ENCODE results near the gene HOXA1. TPM values are rescaled to one million over a fixed set of nuclear protein-coding genes. Genes with fewer than 3 reads are reported as not detected.

Gene HOXA1
- total RNA-seq, 2 experiments from 2014 or later = 0.14 to 0.22 TPM

- Histone ChIP-seq H3K27ac (ENCODE audit: low read depth in 1 of 2, low read length in 2 of 2) (no peak overlapping the region), H3K36me3 (ENCODE audit: insufficient read depth, low read length) (no peaks in the 10 kb centered on the region), H3K9me3 (ENCODE audit: control insufficient read depth in 1 of 2, insufficient read depth in 1 of 2, low read length in 2 of 2) (no peaks in the 10 kb centered on the region), H3K4me1 (ENCODE audit: insufficient read depth, low read length) (no peaks in the 10 kb centered on the region), H3K4me3 (ENCODE audit: low read length) (no peak overlapping the region), H3K27me3 (ENCODE audit: control insufficient read depth in 1 of 2, insufficient read depth in 2 of 2, low read length in 2 of 2) (peaks cover 5 to 6% of the 10 kb centered on the region in 2 experiments)
- intact Hi-C loops (cut with DNase I, micrococcal nuclease) = no loop called here
- H3K27ac Mint-ChIP-seq = no peak overlapping the region
- DNase-seq (no peak), ATAC-seq (ENCODE audit: poor library complexity) (no peak)
- H3K36me3 Mint-ChIP-seq (ENCODE audit: low read depth) = no peaks in the 10 kb centered on the region
- no peak for TF ChIP-seq CTCF (IDR thresholded peaks at IDR 0.05)
- CTCF ChIA-PET = no interaction called here
- POLR2A ChIA-PET = no interaction called here
- no peaks in the 10 kb centered on the region for H3K4me1 Mint-ChIP-seq (ENCODE audit: low read depth)
- H3K9me3 Mint-ChIP-seq = no peaks in the 10 kb centered on the region
- peaks cover 28% of the 10 kb centered on the region for H3K27me3 Mint-ChIP-seq
- H3K4me3 Mint-ChIP-seq = no peak overlapping the region
Observed at GRCh38 chr7:27080844-27081436, 14.9 kb downstream of the HOXA1 start.

GRCh38 chr7:27079234-27079975, 16.4 kb downstream of the HOXA1 start:
- peaks cover 29% of the 10 kb centered on the region for H3K27me3 Mint-ChIP-seq
- ChIA-PET CTCF (no interaction called here), POLR2A (no interaction called here)
- no peak overlapping the region for H3K27ac ChIP-seq (ENCODE audit: low read depth in 1 of 2, low read length in 2 of 2)
- H3K4me3 ChIP-seq (ENCODE audit: low read length) = no peak overlapping the region
- H3K27ac Mint-ChIP-seq = no peak overlapping the region
- H3K9me3 ChIP-seq (ENCODE audit: control insufficient read depth in 1 of 2, insufficient read depth in 1 of 2, low read length in 2 of 2) = no peaks in the 10 kb centered on the region
- intact Hi-C loops (cut with DNase I, micrococcal nuclease) = no loop called here
- no peak overlapping the region for H3K4me3 Mint-ChIP-seq
- no peaks in the 10 kb centered on the region for H3K4me1 ChIP-seq (ENCODE audit: insufficient read depth, low read length)
- no peak for DNase-seq
- no peaks in the 10 kb centered on the region for H3K9me3 Mint-ChIP-seq
- no peak for ATAC-seq (ENCODE audit: poor library complexity)
- peaks cover 4 to 6% of the 10 kb centered on the region in 2 experiments for H3K27me3 ChIP-seq (ENCODE audit: control insufficient read depth in 1 of 2, insufficient read depth in 2 of 2, low read length in 2 of 2)
- no peaks in the 10 kb centered on the region for H3K36me3 ChIP-seq (ENCODE audit: insufficient read depth, low read length)
- H3K4me1 Mint-ChIP-seq (ENCODE audit: low read depth) = no peaks in the 10 kb centered on the region
- H3K36me3 Mint-ChIP-seq (ENCODE audit: low read depth) = no peaks in the 10 kb centered on the region
- no peak for TF ChIP-seq CTCF (IDR thresholded peaks at IDR 0.05)

- Mint-ChIP-seq H3K27me3 (peaks cover 30% of the 10 kb centered on the region), H3K4me1 (ENCODE audit: low read depth) (no peaks in the 10 kb centered on the region), H3K27ac (no peak overlapping the region), H3K9me3 (no peaks in the 10 kb centered on the region), H3K36me3 (ENCODE audit: low read depth) (no peaks in the 10 kb centered on the region), H3K4me3 (no peak overlapping the region)
- Histone ChIP-seq H3K9me3 (ENCODE audit: control insufficient read depth in 1 of 2, insufficient read depth in 1 of 2, low read length in 2 of 2) (no peaks in the 10 kb centered on the region), H3K4me1 (ENCODE audit: insufficient read depth, low read length) (no peaks in the 10 kb centered on the region), H3K4me3 (ENCODE audit: low read length) (no peak overlapping the region), H3K36me3 (ENCODE audit: insufficient read depth, low read length) (no peaks in the 10 kb centered on the region), H3K27ac (ENCODE audit: low read depth in 1 of 2, low read length in 2 of 2) (no peak overlapping the region), H3K27me3 (ENCODE audit: control insufficient read depth in 1 of 2, insufficient read depth in 2 of 2, low read length in 2 of 2) (peaks cover 2 to 6% of the 10 kb centered on the region in 2 experiments)
- intact Hi-C loops (cut with DNase I, micrococcal nuclease) = no loop called here
- POLR2A ChIA-PET = no interaction called here
- CTCF ChIA-PET = no interaction called here
- no peak for TF ChIP-seq CTCF (IDR thresholded peaks at IDR 0.05)
- no peak for ATAC-seq (ENCODE audit: poor library complexity)
- DNase-seq = no peak
Observed at GRCh38 chr7:27078616-27079233, 17.1 kb downstream of the HOXA1 start.
